Fibroblast of lung (primary cell): Measurements from ENCODE around the gene NFYA. TPM values are rescaled to one million over a fixed set of nuclear protein-coding genes. Genes with fewer than 3 reads are reported as not detected.

Experiments
- DNase-seq, 2 donors: peaks; one replicate each; pipeline versions ENCODE4 v3.0.0 to v3.0.0-alpha.2; 2010; ENCODE audit warnings: low read depth in 2 of 2
- H2AFZ ChIP-seq: 2 replicates; pipeline ENCODE4 v1.5.1; 2012; ENCODE audit warnings: low read length, control low read depth, inconsistent platforms
- H3K27ac ChIP-seq: 2 replicates; pipeline ENCODE4 v1.5.1; 2011; ENCODE audit warnings: low read length, control low read depth; ENCODE audit not compliant: insufficient read depth
- H3K27me3 ChIP-seq: 2 replicates; pipeline ENCODE4 v1.5.1; 2011; ENCODE audit warnings: mild to moderate bottlenecking, low read length; ENCODE audit not compliant: control insufficient read depth, insufficient read depth
- H3K36me3 ChIP-seq: 2 replicates; pipeline ENCODE4 v1.5.1; 2011; ENCODE audit warnings: low read length; ENCODE audit not compliant: control insufficient read depth, insufficient read depth
- H3K4me1 ChIP-seq: 2 replicates; pipeline ENCODE4 v1.5.1; 2011; ENCODE audit warnings: low read length; ENCODE audit not compliant: control insufficient read depth, insufficient read depth; ENCODE audit errors: extremely low read depth
- H3K4me2 ChIP-seq: 2 replicates; pipeline ENCODE4 v1.5.1; 2011; ENCODE audit warnings: low read length, control low read depth; ENCODE audit not compliant: insufficient read depth; ENCODE audit errors: extremely low read depth
- H3K4me3 ChIP-seq, 4 experiments: fragments of 200-600 bp in 1 of 4; sonication (generic) in 1 of 4; replicated peaks in 1 of 4; 2 replicates each; pipeline ENCODE4 v1.5.1; 2011 to 2016; ENCODE audit warnings: low read length in 4 of 4, low read depth in 3 of 4, mild to moderate bottlenecking in 3 of 4, control low read depth in 2 of 4, inconsistent platforms in 1 of 4, mixed read lengths in 1 of 4; ENCODE audit not compliant: insufficient read depth in 1 of 4; ENCODE audit errors: control extremely low read depth in 1 of 4
- H3K79me2 ChIP-seq: 2 replicates; pipeline ENCODE4 v1.5.1; 2012; ENCODE audit warnings: mild to moderate bottlenecking, low read length, inconsistent platforms; ENCODE audit not compliant: control insufficient read depth, insufficient read depth
- H3K9ac ChIP-seq: 2 replicates; pipeline ENCODE4 v1.5.1; 2011; ENCODE audit warnings: mild to moderate bottlenecking, low read length, control low read depth; ENCODE audit not compliant: insufficient read depth
- H3K9me3 ChIP-seq: 2 replicates; pipeline ENCODE4 v1.5.1; 2012; ENCODE audit warnings: low read depth, low read length; ENCODE audit not compliant: control insufficient read depth, insufficient read depth
- H4K20me1 ChIP-seq: 2 replicates; pipeline ENCODE4 v1.5.1; 2011; ENCODE audit warnings: low read length; ENCODE audit not compliant: control insufficient read depth, insufficient read depth; ENCODE audit errors: extremely low read depth
- EZH2 ChIP-seq: IDR thresholded peaks from 2 replicates; pipeline ENCODE4 v1.5.1; 2012; ENCODE audit warnings: low read length, control low read depth, mild to moderate bottlenecking; ENCODE audit errors: missing control alignments
- polyA plus RNA-seq, 2 donors: library from polyadenylated mRNA; depleted of rRNA in 1 of 2; stranded (reverse) in 1 of 2; unstranded in 1 of 2; fragments of >200 nt; gene quantifications; 2 replicates each; pipeline ENCODE4 v1.2.1, GENCODE V29; 2011 to 2012; ENCODE audit warnings: missing spikeins in 1 of 2
- total RNA-seq: library from RNA; depleted of rRNA; stranded (reverse); fragments of >200 nt; gene quantifications from 2 replicates; pipeline ENCODE4 v1.2.1, GENCODE V29; 2014
- TF ChIP-seq, protein P1 (sequence below), 2 donors: IDR thresholded peaks in 1 of 2; conservative IDR thresholded peaks in 1 of 2; 1 replicate in 1 of 2; 2 replicates in 1 of 2; pipeline ENCODE4 v1.5.1; 2011 to 2012; ENCODE audit warnings: low read length in 2 of 2, control low read depth in 1 of 2, inconsistent platforms in 1 of 2, low read depth in 1 of 2, mild to moderate bottlenecking in 1 of 2

NFYA gene
- total and polyA plus RNA-seq, 2 donors (not counting 1 experiment from before 2014, with no cell fraction given): 6.9 to 14.9 TPM

DNA sequence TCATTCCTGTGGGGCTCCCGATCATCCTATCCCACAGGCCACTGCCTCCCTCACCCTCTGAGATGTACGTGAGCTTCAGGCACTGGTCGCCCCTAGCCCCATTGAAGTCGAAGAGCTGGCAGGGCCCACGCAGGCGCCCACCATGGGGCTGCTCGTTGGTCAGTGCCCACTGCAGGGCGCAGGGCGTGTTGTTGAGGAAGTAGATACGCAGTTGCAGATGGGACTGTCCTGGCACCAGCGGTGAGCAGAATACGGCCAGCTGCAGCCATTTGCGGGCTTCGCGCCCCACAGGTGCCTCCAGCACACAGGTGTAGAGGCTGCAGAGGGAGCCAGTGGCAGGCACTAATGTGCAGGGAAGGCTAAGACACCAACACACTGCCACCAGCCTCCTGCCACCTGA lies 39.9 kb upstream of the NFYA start:
- Histone ChIP-seq H3K36me3 (no peaks in the 10 kb centered on the region), H3K9ac (no peak overlapping the region), H3K4me3 (no peak overlapping the region), H3K9me3 (no peaks in the 10 kb centered on the region), H3K4me1 (peaks cover 5% of the 10 kb centered on the region), H4K20me1 (no peaks in the 10 kb centered on the region), H2AFZ (no peak overlapping the region), H3K4me2 (no peak overlapping the region), H3K79me2 (no peaks in the 10 kb centered on the region), H3K27me3 (no peaks in the 10 kb centered on the region), H3K27ac (no peak overlapping the region)
- DNase-seq: no peak
- TF ChIP-seq, protein P1, sequence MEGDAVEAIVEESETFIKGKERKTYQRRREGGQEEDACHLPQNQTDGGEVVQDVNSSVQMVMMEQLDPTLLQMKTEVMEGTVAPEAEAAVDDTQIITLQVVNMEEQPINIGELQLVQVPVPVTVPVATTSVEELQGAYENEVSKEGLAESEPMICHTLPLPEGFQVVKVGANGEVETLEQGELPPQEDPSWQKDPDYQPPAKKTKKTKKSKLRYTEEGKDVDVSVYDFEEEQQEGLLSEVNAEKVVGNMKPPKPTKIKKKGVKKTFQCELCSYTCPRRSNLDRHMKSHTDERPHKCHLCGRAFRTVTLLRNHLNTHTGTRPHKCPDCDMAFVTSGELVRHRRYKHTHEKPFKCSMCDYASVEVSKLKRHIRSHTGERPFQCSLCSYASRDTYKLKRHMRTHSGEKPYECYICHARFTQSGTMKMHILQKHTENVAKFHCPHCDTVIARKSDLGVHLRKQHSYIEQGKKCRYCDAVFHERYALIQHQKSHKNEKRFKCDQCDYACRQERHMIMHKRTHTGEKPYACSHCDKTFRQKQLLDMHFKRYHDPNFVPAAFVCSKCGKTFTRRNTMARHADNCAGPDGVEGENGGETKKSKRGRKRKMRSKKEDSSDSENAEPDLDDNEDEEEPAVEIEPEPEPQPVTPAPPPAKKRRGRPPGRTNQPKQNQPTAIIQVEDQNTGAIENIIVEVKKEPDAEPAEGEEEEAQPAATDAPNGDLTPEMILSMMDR (conservative IDR thresholded peaks at IDR 0.05 in 1 of 2, IDR thresholded peaks at IDR 0.05 in 1 of 2; ENCODE audit: low read depth in 1 of 2, low read length in 2 of 2): no peak
- no peak for TF ChIP-seq EZH2

- H3K4me3 ChIP-seq: no peak overlapping the region
- no peaks in the 10 kb centered on the region for H3K36me3 ChIP-seq
- H3K9ac ChIP-seq: no peak overlapping the region
- H3K4me2 ChIP-seq: no peak overlapping the region
- H3K27me3 ChIP-seq: no peaks in the 10 kb centered on the region
- no peaks in the 10 kb centered on the region for H3K79me2 ChIP-seq
- DNase-seq: no peak
- no peaks in the 10 kb centered on the region for H4K20me1 ChIP-seq
- H3K9me3 ChIP-seq: no peaks in the 10 kb centered on the region
- no peaks in the 10 kb centered on the region for H3K4me1 ChIP-seq
- TF ChIP-seq, protein P1 (conservative IDR thresholded peaks at IDR 0.05 in 1 of 2, IDR thresholded peaks at IDR 0.05 in 1 of 2; ENCODE audit: low read depth in 1 of 2, low read length in 2 of 2): no peak
- no peak for TF ChIP-seq EZH2
- no peak overlapping the region for H2AFZ ChIP-seq
- H3K27ac ChIP-seq: no peak overlapping the region
Observed at GRCh38 chr6:41033776-41034175, 39.0 kb upstream of the NFYA start.

- H3K4me3 ChIP-seq: no peak overlapping the region
- H3K4me2 ChIP-seq: no peak overlapping the region
- H3K9ac ChIP-seq: no peak overlapping the region
- DNase-seq: peak in 1 of 2 donors; percentile 39
- H3K27me3 ChIP-seq: no peaks in the 10 kb centered on the region
- no peak for TF ChIP-seq EZH2
- TF ChIP-seq, protein P1 (conservative IDR thresholded peaks at IDR 0.05 in 1 of 2, IDR thresholded peaks at IDR 0.05 in 1 of 2; ENCODE audit: low read depth in 1 of 2, low read length in 2 of 2): no peak
- no peaks in the 10 kb centered on the region for H3K79me2 ChIP-seq
- no peaks in the 10 kb centered on the region for H3K9me3 ChIP-seq
- no peaks in the 10 kb centered on the region for H3K36me3 ChIP-seq
- H4K20me1 ChIP-seq: no peaks in the 10 kb centered on the region
- no peaks in the 10 kb centered on the region for H3K4me1 ChIP-seq
- no peak overlapping the region for H2AFZ ChIP-seq
- H3K27ac ChIP-seq: no peak overlapping the region
Observed at GRCh38 chr6:41036186-41036585, 36.6 kb upstream of the NFYA start.
